Inflammatory macrophage treated with lipopolysaccharide for 4 hours (primary cell): ENCODE data around the gene ZNF354B.
A peak's percentile ranks its signal among the peaks of the same experiment; 100 is the strongest.
"Not testable (repeated sequence)": the region's sequence is repeated elsewhere in the genome, so short reads cannot be mapped to it uniquely, and the experiment has no call there.

Experiments used
- DNase-seq: peaks from one replicate; pipeline ENCODE4 v3.0.0-alpha.2; 2020

The ZNF354B gene

GRCh38 chr5:178859625-178860521, at the start of gene ZNF354B:
Gene ZNF354B (plus strand): TSS chr5:178859953. CDS start chr5:178861048, 1,095 bp downstream.
- DNase-seq, result peak; percentile 96

- DNase-seq, result no peak
Observed at GRCh38 chr5:178817506-178817905, 42.2 kb upstream of the ZNF354B start.

- DNase-seq, result no peak
Observed at GRCh38 chr5:178818094-178818493, 41.7 kb upstream of the ZNF354B start.

DNA sequence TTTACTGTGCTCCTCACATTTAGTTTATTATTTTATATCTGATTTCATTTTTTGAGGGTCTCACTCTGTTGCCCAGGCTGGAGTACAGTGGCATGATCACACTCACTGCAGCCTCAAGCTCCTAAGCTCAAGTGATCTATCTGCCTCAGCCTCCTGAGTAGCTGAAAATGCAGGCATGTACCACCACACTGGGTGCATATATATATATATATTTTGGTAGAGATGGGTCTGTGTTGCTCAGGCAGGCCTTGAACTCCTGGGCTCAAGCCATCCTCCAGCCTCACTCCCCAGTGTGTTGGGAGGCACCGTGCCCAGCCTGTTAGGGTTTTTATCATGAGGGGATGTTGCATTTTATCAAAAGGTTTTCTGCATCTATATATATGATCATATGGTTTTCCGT, 39.8 kb upstream of the ZNF354B start:
- no peak for DNase-seq

DNA sequence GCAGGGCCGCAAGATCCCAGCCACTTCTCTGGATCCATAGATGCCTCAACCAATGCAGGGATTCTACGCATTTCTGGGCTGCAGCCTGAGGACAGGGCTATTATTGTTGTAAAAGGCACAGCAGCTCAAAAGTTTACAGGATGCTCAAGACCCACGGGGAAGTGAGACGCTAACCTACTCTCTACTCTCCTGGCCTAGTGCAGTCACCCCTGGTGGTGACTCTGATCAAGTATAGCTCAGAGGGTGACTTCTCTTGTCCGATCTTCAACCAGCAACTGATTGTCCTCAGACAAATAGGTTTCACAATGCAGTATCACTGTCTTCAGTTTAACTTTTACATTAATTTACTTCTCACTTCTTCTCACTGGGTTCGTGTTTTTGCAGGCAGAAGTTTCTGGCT, 34.3 kb upstream of the ZNF354B start:
- DNase-seq, result no peak

DNA sequence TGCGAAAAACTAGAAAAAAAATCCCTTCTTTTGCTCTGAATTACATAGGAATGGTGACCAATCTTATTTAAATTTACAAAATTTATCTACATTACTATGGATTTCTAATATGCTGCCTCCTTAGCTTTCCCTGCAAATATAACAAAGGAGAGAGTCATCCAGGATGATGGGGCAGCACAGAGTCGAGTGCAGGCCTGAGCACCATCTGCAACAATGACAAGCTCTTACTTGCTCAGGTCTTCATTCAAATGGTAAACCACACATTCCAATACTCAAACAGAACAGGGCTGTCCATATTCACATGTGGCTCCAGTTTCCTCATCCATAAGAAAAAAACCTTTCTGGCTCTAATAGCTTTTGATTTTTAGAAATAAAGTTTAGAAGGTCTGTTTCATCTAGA, 33.5 kb upstream of the ZNF354B start:
- DNase-seq, result no peak

GRCh38 chr5:178827636-178828035, 32.1 kb upstream of the ZNF354B start:
- DNase-seq, result no peak

DNA sequence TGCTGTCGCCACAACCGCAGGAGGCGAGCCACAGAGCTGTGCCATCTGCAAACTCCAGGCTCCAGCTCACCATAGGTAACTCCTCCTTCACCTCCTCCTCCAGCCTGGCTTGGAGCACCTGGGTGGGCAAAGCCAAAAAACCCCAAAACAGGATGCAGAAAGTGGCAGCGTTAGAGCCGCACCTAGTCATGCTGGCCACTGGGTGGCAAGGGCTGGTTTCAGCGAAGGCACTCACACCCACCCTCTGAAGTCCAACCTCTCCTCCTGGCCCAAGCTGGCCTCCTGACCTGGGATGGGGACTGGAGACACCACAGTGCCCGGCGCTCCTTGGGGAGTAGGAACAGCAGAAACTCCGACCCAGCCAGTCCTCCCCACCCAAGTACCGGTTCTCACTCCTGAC, 28.7 kb upstream of the ZNF354B start:
- DNase-seq, result no peak

DNA sequence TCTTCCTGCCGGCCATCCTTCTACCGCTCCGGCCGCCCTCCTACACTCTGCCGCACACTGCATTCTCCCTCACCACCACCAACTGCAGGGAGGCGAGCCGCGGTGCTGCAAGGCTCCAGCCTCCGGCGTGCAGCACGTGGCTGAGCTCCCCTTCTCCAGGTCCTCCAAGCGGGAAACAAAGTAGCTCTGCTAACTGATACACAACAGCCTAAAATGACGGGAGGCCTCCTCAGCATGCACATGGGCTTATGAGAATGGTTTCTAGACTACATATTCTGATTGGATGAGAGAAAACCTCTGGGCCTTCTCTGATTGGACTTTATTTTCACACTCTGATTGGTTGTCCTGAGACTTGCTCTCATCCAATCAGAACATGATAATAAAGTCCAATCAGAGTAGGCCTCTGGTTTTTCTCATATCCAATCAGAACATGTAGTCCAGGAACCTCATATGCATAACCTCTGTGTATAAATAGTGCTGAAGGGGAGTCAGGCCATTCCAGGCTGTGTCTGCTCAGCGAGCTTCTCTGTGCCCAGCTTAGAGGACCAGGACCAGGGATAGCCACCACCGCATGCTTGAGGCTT, 27.0 kb upstream of the ZNF354B start:
- no peak for DNase-seq

DNA sequence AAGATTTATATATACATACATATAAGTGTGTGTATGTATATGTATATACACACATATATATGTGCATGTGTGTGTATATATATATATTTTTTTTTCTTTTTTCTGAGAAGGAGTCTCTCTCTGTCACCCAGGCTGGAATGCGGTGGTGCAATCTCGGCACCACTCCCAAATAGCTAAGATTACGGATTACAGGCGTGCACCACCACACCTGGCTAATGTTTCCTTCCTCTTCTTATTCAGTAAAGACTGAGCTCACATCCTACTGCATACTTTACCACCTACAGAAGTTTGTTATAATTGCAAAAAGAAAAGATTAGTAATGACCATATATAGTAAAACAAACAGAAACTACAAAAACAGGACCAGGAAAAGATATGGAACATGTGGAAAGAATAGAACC, 23.1 kb upstream of the ZNF354B start:
- DNase-seq, result no peak

DNA sequence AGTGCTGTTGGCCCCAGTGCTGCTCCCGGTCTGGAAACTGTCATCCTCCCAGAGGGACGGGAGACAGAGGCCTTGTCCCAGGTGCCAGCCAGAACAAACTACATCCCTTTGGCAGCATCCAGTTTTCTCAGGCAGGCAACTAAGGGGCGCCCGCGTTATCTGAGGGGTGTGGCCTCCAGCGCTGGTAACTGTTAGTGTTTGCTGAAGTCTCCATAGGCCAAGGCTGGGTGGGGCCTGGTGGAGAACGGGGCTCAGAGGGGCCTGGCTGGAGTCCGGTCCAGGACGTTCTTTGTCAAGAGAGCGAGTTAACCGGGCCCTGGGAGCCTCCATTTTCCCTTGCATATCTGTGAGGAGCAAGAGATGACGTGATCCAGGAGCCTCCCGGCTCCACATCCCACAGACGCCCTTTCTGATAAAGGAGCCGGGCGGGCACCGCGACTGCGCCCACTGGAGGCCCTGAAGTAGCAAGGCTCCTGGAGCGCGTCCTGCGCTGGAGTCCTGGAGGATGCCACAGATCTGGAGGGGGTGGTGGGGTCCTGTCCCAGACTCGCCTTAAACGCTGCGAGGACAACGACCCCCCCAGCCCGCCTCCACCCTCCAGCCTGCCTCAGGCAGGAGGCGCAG, 20.9 kb upstream of the ZNF354B start:
- not testable (repeated sequence) for DNase-seq

DNA sequence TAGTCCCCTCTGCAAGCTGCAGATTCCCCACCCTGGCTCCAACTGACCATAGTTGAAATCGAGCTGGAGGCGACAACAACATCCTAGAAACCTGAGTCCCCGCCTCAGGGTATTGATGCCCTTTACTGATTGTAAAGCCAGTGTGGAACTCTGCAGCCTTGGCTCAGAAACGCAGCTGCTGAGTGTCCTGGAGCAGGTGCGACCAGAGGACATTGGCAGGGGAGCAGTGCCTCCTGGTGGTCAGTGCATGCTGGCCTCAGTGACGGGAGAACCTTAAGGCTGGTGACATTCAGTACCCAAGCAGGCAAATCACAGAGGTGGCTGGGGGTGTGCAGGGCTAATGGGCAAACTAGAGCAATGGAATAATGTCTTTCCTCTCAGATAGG, 20.4 kb upstream of the ZNF354B start:
- DNase-seq, result peak; percentile 55

GRCh38 chr5:178840399-178840798, 19.4 kb upstream of the ZNF354B start:
- not testable (repeated sequence) for DNase-seq

GRCh38 chr5:178849316-178849715, 10.4 kb upstream of the ZNF354B start:
- DNase-seq, result no peak

DNA sequence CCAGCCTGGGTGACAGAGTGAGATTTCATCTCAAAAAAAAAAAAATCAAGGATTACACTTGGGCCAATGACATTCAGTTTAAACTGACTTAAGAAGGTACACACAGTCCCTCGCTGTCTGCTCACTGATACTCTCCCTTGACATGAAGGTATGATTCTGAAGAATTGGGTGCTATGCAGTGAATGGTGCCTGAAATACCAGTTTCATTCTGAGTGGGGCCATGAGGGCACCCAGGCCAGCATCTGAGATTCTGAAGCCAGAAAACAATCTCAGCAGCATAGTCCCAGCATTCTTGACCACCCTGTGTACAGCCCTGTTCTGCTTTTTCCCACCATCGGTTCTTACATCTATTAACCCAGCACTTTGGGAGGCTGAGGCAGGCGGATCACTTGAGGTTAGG, 7.8 kb upstream of the ZNF354B start:
- no peak for DNase-seq

GRCh38 chr5:178854284-178854683, 5.5 kb upstream of the ZNF354B start:
- DNase-seq, result no peak

GRCh38 chr5:178860615-178861014, 862 bp downstream of the ZNF354B start:
- DNase-seq, result not testable (repeated sequence)

GRCh38 chr5:178861627-178862026, 1.9 kb downstream of the ZNF354B start:
- no peak for DNase-seq

DNA sequence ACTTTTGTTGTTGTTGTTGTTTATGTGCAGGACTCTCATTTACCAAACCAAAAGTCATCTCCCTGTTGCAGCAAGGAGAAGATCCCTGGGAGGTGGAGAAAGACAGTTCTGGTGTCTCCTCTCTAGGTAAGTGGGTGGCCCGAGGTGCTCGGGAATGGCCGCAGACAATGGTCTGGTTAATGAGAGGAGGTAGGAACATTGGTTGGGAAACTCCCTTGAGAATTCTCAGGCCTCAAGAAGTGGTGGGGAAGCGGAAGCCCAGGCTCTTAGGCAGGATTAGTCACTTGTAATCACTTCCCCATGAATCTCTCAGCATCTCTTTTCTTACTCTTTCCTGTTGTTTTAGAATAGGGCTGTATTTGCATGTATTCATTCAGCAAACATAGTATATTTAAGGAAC, 7.2 kb downstream of the ZNF354B start:
- DNase-seq, result peak; percentile 34

- DNase-seq, result peak; percentile 20
Observed at GRCh38 chr5:178869577-178869976, 9.8 kb downstream of the ZNF354B start.

DNA sequence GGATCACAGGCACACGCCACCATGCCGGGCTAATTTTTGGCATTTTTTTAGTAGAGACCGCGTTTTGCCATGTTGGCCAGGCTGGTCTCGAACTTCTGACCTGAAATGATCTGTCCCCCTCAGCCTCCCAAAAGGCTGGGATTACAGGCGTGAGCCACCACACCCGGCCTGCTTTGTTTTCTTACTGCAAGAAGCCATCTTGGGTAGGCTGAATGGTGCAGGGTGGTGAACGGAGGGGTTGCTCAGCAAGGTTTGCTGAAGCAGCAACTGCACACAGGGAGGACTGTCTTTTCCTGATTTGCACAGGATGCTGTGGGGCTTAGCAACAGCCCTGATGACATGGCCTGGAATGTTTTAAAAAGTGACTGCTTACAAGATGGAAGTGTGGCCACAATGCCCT, 10.7 kb downstream of the ZNF354B start:
- no peak for DNase-seq

DNA sequence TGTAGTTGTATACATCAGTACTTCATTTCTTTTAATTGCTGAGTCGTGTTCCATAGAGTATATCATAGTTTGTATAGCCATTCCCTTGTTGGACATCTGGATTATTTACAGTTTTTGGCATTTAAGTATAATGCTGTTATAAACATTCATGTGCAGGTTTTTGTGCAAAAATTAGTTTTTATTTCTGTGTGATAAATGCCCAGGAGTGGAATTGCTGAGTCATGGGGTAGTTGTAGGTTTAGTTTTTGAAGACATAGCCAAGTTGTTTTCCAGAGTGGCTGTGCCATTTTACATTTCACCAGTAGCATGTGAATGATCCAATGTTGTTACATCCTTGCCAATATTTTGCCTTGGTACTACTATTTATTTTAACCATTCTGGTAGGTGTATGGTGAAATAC, 12.5 kb downstream of the ZNF354B start:
- no peak for DNase-seq

- not testable (repeated sequence) for DNase-seq
Observed at GRCh38 chr5:178883115-178883694, 23.5 kb downstream of the ZNF354B start.
